ENCODE measurements around the gene MIOS. TPM values are rescaled to one million over a fixed set of nuclear protein-coding genes. Genes with fewer than 3 reads are reported as not detected.
A peak's percentile ranks its signal among the peaks of the same experiment; 100 is the strongest.

The MIOS gene
- total and polyA plus RNA-seq, 9 of the 15 experiments (the other 6 are each of a cell fraction or from before 2014, with no cell fraction given): 7.8 to 47.8 (median 30.6) TPM

DNA sequence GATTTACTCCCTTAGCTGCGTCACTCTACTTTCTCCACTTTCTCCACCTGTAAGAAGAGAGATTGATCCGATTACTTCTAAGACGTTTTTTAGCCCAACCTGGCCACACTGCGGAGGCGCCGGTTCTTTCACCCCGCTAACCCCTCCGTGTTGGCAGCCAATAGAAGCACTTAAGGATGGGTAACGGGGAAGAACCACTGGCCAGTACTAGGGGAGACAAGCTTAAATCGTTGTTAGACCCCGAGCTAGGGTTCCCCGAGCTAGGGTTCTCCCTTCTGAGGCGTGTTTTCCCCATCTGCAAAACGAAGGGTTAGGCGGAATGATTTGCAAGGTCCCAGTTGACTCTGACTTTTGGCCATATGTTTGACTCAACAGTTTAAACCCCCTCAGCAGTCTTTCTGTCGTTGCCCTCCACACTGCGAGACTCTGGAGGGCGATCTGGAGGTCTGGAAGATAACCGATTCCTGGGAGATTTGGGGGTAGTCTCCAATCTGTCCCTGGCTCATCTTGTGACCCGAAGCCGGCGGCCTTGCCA lies 74.5 kb downstream of the MIOS start:
- Histone ChIP-seq H3K9me3 (replicated peaks; ENCODE audit: control insufficient read depth, insufficient read depth, low read depth, low read length) (0 out of 2 replicates have a peak, but pooled peaks cover 2% of the 10 kb centered on the region), H3K36me3 (ENCODE audit: control insufficient read depth, insufficient read depth, low read length) (peaks cover 21% of the 10 kb centered on the region; the same call in 2 of the 3 replicates), H3K4me1 (replicated peaks in 1 of 2; ENCODE audit: control insufficient read depth in 2 of 2, insufficient read depth in 2 of 2, low read length in 2 of 2) (peaks cover 0 to 3% of the 10 kb centered on the region in 2 experiments; a peak in 1 of 5 replicates), H3K4me3 (peak overlapping the region; percentile 62), H3K27ac (ENCODE audit: extremely low read depth, low read depth, low read length) (peak overlapping the region; percentile 87), H4K20me1 (replicated peaks; ENCODE audit: control insufficient read depth, insufficient read depth, low read length) (no peaks in the 10 kb centered on the region), H3K79me2 (ENCODE audit: control insufficient read depth, insufficient read depth, low read length) (peaks cover 48% of the 10 kb centered on the region), H2AFZ (ENCODE audit: low read depth, low read length) (peak overlapping the region; percentile 98), H3K27me3 (ENCODE audit: control insufficient read depth in 2 of 2, insufficient read depth in 2 of 2, low read length in 2 of 2) (no peaks in the 10 kb centered on the region), H3K4me2 (ENCODE audit: insufficient read depth, low read length) (peak overlapping the region; percentile 92), H3K9me1 (ENCODE audit: control insufficient read depth, insufficient read depth, low read length) (no peaks in the 10 kb centered on the region), H3K9ac (ENCODE audit: insufficient read depth in 1 of 2, low read depth in 2 of 2, low read length in 2 of 2) (peak overlapping the region; percentile 82 to 93)
- CTCF ChIA-PET (ENCODE audit: low intra/inter-chr PET ratio): no interaction called here
- DNase-seq (ENCODE audit: extremely low read depth in 1 of 4, low spot score in 3 of 4) (peak in 2 of 4 experiments; percentile 14 to 45), FAIRE-seq (peak; percentile 77), ATAC-seq (peak; percentile 29)
- WGBS (ENCODE audit: insufficient coverage, low coverage, missing lambda C conversion rate): 2% methylated on average over 22 of the region's 22 CpGs
- TSS peak; percentile 73 for BruUV-seq (replicated peaks)
- POLR2A ChIA-PET: interaction anchor here (0.6 to 1.6 kb wide), 12 partner anchors 8 to 620 kb away, joined by 3 to 6 read pairs (median 4); partner anchors contain the start of gene GLCCI1
- intact Hi-C loops (cut with micrococcal nuclease) (loop anchor here (2.0 kb wide), 2 partner anchors 74 to 656 kb away; partner anchors contain the start of gene MIOS), in situ Hi-C loops (cut with MboI) (no loop called here)
- TF ChIP-seq, protein P1, sequence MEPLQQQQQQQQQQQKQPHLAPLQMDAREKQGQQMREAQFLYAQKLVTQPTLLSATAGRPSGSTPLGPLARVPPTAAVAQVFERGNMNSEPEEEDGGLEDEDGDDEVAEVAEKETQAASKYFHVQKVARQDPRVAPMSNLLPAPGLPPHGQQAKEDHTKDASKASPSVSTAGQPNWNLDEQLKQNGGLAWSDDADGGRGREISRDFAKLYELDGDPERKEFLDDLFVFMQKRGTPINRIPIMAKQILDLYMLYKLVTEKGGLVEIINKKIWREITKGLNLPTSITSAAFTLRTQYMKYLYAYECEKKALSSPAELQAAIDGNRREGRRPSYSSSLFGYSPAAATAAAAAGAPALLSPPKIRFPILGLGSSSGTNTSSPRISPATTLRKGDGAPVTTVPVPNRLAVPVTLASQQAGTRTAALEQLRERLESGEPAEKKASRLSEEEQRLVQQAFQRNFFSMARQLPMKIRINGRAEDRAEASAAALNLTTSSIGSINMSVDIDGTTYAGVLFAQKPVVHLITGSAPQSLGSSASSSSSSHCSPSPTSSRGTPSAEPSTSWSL (CRISPR knock-in tag; IDR thresholded peaks at IDR 0.05; ENCODE audit: borderline replicate concordance): 0 out of 2 replicates have a peak, but pooled peaks have one; percentile 59
- TF ChIP-seq, protein P2, sequence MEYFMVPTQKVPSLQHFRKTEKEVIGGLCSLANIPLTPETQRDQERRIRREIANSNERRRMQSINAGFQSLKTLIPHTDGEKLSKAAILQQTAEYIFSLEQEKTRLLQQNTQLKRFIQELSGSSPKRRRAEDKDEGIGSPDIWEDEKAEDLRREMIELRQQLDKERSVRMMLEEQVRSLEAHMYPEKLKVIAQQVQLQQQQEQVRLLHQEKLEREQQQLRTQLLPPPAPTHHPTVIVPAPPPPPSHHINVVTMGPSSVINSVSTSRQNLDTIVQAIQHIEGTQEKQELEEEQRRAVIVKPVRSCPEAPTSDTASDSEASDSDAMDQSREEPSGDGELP (CRISPR knock-in tag; IDR thresholded peaks at IDR 0.05; ENCODE audit: borderline replicate concordance): peak; percentile 4; the same call in 1 of the 2 replicates
- TF ChIP-seq MTA3 (IDR thresholded peaks at IDR 0.05; ENCODE audit: borderline replicate concordance): no peak
- 0 out of 2 replicates have a peak, but pooled peaks have one; percentile 54 for TF ChIP-seq GATA2 (CRISPR knock-in tag; IDR thresholded peaks at IDR 0.05)
- TF ChIP-seq, protein P3, sequence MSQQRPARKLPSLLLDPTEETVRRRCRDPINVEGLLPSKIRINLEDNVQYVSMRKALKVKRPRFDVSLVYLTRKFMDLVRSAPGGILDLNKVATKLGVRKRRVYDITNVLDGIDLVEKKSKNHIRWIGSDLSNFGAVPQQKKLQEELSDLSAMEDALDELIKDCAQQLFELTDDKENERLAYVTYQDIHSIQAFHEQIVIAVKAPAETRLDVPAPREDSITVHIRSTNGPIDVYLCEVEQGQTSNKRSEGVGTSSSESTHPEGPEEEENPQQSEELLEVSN (IDR thresholded peaks at IDR 0.05; ENCODE audit: borderline replicate concordance in 1 of 2, extremely low read depth in 1 of 2, insufficient read depth in 1 of 2, insufficient read length in 1 of 2, low read depth in 1 of 2, low read length in 1 of 2, poor library complexity in 1 of 2, severe bottlenecking in 1 of 2): no peak
- TF ChIP-seq ZNF584 (CRISPR knock-in tag; IDR thresholded peaks at IDR 0.05; ENCODE audit: low read depth): 0 out of 2 replicates have a peak, but pooled peaks have one; percentile 33
- TF ChIP-seq DMBX1 (CRISPR knock-in tag; IDR thresholded peaks at IDR 0.05; ENCODE audit: borderline replicate concordance): no peak
- TF ChIP-seq, protein P4, sequence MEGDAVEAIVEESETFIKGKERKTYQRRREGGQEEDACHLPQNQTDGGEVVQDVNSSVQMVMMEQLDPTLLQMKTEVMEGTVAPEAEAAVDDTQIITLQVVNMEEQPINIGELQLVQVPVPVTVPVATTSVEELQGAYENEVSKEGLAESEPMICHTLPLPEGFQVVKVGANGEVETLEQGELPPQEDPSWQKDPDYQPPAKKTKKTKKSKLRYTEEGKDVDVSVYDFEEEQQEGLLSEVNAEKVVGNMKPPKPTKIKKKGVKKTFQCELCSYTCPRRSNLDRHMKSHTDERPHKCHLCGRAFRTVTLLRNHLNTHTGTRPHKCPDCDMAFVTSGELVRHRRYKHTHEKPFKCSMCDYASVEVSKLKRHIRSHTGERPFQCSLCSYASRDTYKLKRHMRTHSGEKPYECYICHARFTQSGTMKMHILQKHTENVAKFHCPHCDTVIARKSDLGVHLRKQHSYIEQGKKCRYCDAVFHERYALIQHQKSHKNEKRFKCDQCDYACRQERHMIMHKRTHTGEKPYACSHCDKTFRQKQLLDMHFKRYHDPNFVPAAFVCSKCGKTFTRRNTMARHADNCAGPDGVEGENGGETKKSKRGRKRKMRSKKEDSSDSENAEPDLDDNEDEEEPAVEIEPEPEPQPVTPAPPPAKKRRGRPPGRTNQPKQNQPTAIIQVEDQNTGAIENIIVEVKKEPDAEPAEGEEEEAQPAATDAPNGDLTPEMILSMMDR (IDR thresholded peaks at IDR 0.05 in 2 of 3, conservative IDR thresholded peaks at IDR 0.05 in 1 of 3; ENCODE audit: insufficient read depth in 2 of 3, low read depth in 1 of 3, low read length in 3 of 3): peak in 1 of 3 experiments; percentile 4; a peak in 1 of 6 replicates
- 0 out of 2 replicates have a peak, but pooled peaks have one; percentile 5 for TF ChIP-seq HLTF (IDR thresholded peaks at IDR 0.05)
- TF ChIP-seq POLR2B (IDR thresholded peaks at IDR 0.05; ENCODE audit: low read depth, partially characterized antibody): peak; percentile 11
- peak in 1 of 2 experiments; percentile 18; a peak in 1 of 4 replicates for TF ChIP-seq SIN3A (IDR thresholded peaks at IDR 0.05; ENCODE audit: borderline replicate concordance in 2 of 2, control insufficient read depth in 1 of 2, low read depth in 2 of 2, low read length in 2 of 2)
- no peak for TF ChIP-seq PTTG1 (tag; IDR thresholded peaks at IDR 0.05; ENCODE audit: low read depth)
- TF ChIP-seq TEAD1 (CRISPR knock-in tag; IDR thresholded peaks at IDR 0.05): 0 out of 4 replicates have a peak, but pooled peaks of 1 of the 2 experiments have one; percentile 3
- peak; percentile 29; the same call in 1 of the 2 replicates for TF ChIP-seq TCF7 (IDR thresholded peaks at IDR 0.05; ENCODE audit: borderline replicate concordance)

Data from K562 (cell line).